GDM1 (cell line): Measurements from ENCODE around the gene FTO.
"Not testable (repeated sequence)": the region's sequence is repeated elsewhere in the genome, so short reads cannot be mapped to it uniquely, and the experiment has no call there.

Experiments used
- DNase-seq: peaks from one replicate; lab custom pipeline; 2025; lab: John Stamatoyannopoulos, UW

FTO gene

DNA sequence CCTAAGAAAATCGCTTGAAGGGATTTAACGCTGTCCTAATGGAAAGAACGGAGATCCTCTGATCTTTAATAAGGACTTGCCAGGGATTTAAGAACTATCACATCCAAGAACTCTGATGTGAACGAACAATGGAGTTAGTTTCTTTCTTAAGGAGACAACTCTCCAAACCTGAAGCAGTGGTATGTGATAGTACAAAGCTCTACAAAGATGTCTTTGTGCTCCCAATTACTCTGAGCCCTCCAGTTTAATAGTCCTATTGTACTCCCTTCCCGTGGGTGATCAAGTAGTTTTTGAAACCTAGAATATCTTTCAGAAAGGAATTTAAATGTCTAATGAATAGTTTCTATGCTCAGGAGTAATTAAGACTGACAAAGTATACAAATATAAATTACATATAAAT is 123.8 kb downstream of the FTO start:
- DNase-seq = no peak

DNA sequence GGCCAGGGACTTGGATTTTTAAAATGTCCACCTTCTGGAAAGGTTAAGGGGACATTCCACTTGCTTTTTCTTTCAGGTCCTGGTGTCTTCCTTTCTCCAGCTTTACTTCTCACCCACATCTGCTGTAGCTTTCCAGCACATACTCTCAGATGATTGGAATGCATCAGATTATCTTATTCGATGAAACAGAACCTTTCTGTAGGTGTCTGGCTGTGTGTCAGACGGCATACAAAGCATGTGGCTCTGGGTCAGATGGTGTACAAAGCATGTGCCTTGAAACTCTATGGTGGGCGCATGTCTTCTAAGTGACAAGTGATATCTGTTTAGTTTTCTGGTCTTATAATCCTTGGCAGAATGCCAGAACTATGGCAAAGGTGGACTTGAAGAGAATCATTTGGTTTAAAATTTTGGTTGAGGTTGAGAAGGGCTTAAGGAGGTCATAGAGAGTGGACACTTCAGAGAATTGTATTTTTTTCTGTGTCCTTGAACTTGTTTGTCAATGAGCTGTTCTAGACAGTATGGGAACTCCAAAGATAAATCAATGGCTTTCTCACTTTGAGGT is 125.3 kb downstream of the FTO start:
- no peak for DNase-seq

DNA sequence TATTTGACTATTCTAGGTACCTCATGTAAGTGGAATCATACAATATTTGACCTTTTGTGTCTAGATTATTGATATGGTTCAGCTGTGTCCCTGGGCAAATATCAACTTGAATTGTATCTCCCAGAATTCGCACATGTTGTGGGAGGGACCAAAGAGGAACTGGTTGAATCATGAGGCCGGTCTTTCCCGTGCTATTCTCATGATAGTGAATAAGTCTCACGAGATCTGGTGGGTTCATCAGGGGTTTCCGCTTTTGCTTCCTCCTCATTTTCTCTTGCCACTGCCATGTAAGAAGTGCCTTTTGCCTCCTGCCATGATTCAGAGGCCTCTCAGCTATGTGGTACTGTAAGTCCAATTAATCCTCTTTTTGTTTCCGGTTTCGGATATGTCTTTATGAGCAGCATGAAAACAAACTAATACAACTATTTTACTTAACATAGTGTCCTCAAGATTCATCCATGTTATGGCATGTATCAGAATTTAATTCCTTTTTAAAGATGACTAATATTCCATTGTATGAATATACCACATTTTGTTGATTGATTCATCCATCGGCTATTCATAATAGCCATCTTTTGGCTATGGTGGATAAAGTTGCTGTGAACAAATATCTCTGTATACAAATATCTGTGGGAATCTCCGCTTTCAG is 129.1 kb downstream of the FTO start:
- DNase-seq = no peak

DNA sequence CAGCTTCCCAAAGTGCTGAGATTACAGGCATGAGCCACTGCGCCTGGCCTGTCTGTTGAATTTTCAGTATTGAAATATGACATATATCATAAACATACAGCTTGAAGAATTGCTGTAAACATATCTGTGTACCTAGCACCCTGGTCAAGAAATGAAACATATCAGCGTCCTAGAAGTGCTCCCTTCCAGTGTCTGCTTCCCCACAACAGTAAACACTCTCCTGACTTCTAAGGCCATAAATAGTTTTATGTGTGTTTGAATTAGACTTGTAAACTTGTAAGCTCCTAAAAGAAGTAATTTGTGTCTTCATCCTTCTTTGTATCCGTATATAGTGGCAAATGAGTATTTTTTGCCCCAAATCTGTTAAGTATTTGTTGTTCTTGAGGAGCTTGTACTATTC is 132.2 kb downstream of the FTO start:
- no peak for DNase-seq

DNA sequence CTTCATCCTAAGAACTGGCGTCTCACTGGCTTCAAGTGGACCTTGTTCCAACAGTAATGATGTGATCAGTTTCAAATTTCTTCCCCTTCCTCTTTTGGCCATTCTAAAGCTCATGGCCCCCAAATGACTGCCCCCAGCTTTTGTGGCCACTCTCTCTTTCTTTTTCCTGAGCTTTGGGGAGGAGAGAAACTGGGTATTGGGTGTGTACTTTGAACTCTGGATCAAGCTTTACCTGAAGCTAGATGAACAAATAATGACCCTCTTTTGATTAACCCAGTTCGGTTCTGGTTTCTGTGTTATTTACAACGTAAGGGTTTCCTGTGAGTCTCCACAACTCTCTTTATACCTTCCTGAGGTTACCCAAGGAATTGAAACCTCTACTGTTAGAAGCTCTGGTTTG is 132.7 kb downstream of the FTO start:
- no peak for DNase-seq

DNA sequence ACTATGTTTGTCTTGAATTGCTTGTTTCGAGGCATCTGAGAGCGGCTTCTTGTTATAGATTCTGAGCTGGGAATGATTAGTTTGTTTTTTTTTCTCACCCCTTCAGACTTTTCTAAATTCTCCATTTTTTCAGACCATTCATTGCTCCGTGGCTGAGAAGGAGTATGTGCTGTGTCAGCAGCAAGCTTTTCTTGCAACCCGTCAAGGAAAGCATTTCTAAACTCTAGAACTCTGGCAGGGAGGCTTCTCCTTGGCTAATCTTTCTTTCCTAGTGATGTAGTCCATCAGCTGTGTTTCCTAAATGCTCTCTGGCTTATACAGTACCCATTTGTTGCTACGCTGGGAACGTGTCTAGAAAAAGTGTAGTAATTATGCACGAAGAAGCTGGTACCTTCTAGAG is 133.5 kb downstream of the FTO start:
- no peak for DNase-seq

DNA sequence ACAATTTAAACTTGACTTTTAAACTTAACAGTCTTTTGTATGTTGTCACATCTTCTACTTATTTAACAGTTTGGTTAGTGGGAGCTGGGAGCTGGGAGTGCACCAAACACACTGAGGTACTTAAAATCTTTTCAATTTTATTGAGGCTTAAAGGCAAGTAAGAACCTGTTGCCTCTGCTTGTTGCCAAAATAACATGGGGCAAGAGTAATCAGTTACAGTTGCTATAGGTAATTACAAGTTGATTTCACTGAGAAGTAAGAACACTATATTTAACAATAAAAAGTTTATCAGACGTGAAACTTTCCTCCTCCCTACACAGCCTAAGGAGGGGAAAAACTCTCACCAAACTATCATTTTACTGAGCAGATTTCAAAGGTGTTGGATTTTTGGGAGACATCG is 135.2 kb downstream of the FTO start:
- DNase-seq = no peak

DNA sequence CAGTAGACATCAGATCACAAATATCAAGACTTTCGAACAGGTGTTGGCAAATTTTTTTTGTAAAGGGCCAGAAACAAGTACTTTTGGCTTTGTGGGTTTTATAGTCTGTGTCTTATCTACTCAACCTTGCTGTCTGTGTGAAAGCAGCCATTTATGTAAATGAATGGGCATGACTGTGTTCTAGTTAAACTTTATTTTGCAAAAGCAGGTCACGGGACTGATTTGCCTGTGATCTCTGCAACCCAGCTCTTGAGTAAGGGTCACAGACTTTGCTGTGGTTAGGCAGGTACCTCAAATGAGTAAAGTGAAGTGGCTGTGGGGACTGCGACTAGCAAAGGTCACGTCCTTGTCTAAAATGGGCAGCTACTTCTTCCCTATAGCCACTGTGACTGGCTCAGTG is 136.5 kb downstream of the FTO start:
- no peak for DNase-seq

DNA sequence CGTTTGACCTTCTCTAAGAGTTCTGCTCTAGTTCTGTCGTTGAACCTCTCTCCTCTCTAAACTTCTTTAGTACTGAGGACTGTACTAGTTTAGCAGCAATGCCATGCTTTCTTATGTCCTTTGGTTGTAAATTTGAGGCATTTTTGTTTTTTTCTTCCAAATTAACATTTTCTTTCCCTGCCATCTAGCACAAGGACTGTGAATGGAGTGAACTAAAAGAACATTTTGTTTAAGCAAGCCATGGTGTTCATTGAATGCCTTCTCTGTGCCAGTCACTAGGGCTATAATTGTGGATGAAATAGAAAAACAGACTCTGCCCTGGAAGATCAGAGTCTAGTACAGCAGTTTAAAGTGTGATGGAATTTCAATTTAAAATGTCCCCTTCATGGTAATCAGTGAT is 137.9 kb downstream of the FTO start:
- no peak for DNase-seq

DNA sequence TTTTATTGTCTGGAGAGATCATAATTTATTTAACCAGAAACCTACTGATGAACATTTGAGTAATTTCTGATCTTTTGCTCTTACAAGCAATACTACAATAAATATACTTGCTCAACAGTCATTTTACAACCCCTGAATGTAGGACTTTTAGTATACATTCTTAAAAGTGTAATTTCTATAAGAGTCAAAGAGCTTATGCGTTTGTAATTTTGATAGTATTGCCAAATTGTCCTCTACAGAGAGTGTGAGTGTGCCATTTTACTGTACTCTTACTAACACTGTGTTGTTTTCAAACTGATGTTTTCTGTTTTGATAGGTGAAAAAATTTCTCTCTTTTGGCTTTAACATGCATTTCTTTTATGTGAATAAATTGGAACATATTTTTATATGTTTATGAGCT is 139.1 kb downstream of the FTO start:
- DNase-seq = no peak

DNA sequence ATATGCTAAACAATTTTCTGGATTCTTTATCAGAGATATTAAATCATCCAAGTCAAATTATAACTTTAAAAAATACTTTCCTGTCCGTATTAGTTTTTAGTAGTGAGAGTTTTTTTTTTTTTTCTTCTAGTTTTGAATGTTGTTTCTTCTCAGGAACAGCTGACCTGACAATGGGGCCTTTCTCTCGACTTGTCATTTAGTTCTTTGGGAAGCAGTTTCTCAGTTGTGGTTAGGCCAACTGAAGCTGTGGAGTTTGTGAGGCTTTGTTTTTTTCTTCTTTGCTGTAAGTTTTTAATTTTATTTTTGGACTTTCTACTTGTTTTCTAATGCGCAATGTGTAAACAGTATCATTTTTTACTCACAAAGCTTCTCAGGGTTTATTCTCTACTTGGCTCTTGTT is 140.8 kb downstream of the FTO start:
- no peak for DNase-seq

DNA sequence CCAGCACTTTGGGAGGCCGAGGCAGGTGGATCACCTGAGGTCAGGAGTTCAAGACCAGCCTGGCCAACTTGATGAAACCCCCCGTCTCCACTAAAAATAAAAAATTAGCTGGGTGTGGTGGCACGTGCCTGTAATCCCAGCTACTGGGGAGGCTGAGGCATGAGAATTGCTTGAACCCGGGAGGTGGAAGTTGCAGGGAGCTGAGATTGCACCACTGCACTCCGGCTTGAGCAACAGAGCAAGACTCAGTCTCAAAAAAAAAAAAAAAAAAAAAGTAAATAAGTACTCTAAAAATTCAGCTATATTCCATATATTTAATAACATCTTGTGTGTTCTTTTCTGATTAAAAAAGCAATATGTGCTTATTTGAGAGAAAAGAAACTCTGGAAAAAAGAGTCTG is 142.6 kb downstream of the FTO start:
- not testable (repeated sequence) for DNase-seq

DNA sequence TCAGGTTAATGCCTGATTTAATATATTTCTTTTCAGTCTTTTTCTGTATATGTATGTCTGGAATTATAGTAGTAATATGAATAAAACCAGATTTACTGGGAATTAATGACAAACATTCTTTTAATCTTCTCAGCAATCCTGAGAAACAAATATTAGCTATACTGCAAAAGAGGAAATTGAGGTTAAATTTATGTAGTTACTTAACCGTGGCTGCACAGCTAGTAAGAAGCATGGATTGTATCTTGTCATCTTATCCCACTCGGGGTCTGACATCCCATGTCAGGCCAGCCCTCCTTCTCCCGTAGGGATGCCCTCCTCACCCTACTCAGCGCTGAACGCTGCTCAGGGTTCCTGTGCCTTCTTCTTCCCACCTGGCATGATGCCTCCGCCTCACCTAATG is 143.0 kb downstream of the FTO start:
- no peak for DNase-seq

DNA sequence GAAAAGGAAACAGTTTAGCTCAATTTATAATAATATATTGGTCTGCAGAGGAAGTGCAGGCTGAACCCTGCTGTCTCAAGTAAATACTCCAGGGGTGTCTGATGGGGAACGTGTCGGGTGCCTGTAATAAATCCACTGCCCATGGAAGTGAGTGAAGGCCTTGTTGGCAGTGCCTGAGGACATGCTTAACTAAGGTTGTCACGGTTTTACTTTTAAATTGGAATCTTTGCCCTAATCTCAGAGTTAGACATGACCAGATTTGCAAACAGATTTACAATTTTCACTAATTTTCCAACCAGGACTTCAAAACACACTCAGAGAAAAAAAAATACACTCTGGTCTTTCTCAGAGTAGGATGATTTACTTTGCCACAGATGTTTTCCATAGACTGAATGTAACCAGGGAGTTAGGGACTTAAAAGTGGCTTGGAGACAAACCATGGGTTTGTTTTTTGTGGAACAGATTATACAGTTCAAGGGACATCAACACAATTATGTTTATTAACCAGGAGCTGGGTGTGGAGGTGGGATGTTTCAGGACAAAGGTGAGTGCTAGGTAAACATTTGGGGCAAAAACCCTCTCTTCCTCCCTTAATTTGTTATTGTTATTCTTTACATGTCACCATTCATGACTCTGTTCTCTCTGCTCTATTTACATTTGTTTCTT is 144.5 kb downstream of the FTO start:
- no peak for DNase-seq

DNA sequence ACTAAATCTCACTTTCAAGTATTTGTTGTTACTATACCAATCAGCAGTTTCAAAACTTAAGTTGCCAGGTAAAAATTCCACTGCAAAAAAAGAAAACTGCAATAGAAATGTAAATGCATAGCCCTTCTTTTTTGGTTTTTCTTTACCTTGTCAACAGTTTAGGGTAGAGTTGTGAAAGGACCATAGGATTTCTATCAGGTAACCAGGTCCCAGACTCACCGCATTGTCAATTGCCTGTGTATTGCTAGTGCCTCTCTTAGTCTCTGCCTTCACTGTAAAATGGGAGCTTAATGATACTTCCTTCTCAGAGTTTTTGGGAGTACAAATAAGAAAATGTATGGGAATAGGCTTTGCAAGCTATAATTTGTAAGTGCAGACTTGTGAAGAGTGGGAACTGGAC is 145.0 kb downstream of the FTO start:
- no peak for DNase-seq

DNA sequence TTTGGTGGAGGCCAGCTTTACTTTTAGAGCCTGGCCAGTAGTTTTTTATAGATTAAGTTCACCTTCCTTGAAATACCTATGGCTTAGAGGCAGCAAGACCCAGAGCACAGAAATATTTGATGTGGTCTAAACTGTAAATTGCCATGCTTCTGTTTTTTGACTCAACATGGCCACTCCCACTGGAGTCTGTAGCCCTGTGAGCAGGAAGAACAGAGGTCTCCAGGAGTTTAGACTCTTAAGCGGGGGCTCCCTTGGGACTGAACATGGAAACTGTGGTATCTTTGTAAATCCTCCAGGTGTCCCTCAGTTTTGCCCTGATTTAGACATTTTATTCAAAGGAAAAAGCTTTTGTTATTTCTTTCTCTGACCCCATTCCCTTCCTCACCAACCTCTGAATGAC is 145.6 kb downstream of the FTO start:
- DNase-seq = no peak

DNA sequence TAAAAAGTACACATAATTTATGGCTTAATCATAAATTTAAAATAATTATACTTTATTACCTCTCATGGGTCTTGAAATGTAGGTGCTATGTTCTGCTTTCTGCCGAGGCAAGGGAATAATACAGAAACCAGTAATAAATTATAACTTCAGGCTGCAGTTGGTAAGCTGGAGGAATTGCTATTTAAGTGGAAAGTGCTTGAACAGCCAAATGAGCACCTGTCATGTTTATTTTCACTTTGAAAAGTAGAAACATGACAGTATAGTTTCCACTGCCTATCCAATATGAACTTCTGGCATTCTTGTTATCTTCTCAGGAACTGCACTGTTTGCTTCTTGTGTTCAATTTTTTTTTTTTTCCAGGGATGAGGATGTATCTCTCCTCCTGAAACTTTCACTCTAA is 146.0 kb downstream of the FTO start:
- no peak for DNase-seq

DNA sequence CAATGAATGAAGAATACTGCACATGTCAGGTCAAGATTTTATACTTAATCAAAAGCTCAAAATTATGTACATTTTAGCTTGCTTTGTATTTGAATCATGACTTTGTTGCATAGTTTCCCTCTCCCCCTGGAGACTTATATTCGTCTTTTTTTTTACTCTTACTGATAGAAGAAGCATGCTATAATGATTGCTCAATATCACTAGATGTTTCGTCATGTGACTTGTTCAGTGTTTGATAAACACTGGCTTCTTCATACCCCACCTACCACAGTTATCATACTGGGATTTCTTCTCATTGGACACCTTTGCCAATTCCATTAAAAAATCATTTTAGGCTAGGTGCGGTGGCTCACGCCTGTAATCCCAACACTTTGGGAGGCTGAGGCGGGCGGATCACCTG is 148.7 kb downstream of the FTO start:
- no peak for DNase-seq

DNA sequence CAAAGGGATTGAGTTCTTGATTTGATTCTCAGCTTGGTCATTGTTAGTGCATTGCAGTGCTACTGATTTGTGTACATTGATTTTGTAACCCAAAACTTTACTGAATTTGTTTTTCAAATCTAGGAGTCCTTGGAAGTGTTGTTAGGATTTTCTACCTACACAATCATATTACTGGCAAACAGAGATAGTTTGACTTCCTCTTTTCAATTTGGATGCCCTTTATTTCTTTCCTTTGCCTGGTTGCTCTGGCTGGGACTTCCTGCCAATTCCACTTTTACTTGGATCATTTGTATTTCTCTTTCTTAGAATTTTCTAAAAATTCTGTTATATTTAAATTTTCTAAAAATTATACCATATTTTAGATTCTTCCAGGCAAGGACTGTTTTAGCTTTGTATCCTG is 151.1 kb downstream of the FTO start:
- no peak for DNase-seq

DNA sequence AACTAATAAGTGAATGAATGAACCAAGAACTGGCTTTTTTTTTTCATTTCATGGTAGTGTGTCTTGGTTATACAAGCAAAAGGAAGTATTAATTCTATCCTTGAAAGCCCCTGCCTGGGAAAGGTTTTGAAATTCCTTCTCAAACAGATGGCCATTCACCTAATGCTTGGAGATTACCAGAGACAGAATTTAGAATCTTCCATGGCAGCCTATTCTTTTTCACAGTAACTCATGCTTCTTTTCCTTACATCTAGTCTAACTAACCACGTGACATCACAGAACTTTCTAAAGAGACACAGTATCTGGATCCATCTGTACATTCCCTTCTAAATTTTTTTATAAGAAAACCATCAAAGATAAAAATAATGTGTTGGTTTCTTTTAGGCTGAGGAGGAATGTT is 151.6 kb downstream of the FTO start:
- no peak for DNase-seq

DNA sequence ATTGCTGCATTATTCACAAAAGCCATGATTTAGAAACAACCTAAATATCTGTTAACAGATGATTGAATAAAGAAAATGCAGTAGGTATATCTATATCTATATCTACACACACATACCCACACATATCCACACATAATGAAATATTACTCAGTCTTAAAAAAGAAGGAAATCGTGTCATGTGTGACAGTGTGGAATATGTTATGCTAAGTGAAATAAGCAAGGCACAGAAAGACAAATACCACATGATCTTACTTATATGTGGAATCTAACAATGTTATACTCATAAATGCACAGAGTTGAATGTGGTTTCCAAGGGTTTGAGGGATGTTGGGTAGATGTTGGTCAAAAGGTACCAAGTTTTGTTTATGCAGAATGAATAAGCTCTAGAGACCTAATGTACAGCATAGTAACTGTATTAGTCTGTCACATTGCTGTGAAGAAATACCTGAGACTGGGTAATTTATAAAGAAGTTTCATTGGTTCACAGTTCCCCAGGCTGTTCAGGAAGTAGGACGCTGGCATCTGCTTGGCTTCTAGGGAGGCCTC is 156.1 kb downstream of the FTO start:
- DNase-seq = no peak

DNA sequence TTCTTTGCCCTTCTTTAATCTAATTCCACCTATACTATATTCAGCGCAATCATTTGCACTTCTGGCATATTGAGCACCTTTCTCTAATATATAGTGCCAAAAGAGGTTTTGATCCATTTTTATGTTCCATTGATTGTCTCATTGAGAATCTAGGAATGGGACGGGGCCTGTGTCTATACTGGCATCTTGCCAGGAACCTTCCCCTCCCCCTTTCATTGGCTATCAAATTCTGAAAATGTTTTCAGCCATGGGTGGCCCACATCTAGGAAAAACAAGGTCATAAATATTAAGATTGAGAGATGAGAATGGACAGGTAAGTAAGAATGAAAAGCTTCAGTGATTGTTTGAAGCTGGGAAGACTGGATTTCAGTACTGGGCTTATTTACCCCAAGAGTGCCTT is 159.9 kb downstream of the FTO start:
- no peak for DNase-seq

DNA sequence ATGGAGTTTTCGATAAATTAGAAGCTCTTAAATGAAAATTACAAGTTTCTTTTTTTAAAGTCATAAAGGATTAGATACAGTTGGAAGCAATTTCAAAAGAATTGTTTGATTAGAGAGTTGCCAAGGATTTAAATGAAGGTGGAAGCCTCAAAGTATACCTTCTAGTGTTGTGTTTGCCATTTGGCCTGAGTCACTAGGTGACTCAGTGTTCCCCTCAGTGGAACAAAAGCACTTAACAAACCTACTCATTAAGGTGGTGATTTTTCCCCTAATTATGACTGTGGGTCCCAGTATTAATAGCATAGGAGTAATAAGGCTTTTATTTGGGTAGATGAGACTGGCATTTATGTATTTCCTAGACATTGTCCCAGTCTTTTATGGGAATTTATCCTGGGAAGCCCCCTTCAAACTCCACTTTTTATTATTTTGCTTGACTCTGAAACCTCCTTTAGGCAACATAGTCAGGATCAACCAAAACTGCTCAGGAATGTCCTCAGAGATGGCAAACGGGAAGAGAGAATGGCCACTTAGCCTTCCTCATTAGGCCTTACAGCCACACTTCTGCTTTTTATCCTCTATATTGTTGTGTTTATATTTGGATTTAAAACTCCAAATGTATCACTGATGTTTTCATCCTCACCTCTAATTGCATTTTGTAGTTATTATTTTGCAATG is 161.0 kb downstream of the FTO start:
- no peak for DNase-seq
